22Rv1 (cell line): ENCODE data around the gene OR51E1.

Source experiments
- CTCF ChIP-seq: fragments of 450-650 bp; IDR thresholded peaks from 2 replicates; pipeline ENCODE4 v1.5.1; 2017; ENCODE audit warnings: mild to moderate bottlenecking
- ZFX ChIP-seq: fragments of 450-650 bp; IDR thresholded peaks from 2 replicates; pipeline ENCODE4 v1.6.1; 2017; ENCODE audit warnings: antibody characterized with exemption, borderline replicate concordance

- TF ChIP-seq CTCF (no peak), ZFX (no peak)
Measured at GRCh38 chr11:4677948-4678347, 34.2 kb downstream of the OR51E1 start.
